Measurements from ENCODE around the gene MECP2.

Gene MECP2

GRCh38 chrX:154136627-154137161, 39.2 kb upstream of the MECP2 start:
- DNase-seq (ENCODE audit: low spot score): no peak
- TF ChIP-seq CTCF (IDR thresholded peaks at IDR 0.05): peak; percentile 58
- H3K4me3 ChIP-seq: peak overlapping the region; percentile 59
- H3K27ac ChIP-seq: no peak overlapping the region

- no peak overlapping the region for H3K27ac ChIP-seq
- H3K4me3 ChIP-seq: no peak overlapping the region
- no peak for TF ChIP-seq CTCF (IDR thresholded peaks at IDR 0.05)
- no peak for DNase-seq (ENCODE audit: low spot score)
Measured at GRCh38 chrX:154135458-154136229, 38.1 kb upstream of the MECP2 start.

- no peak for TF ChIP-seq CTCF (IDR thresholded peaks at IDR 0.05)
- no peak for DNase-seq (ENCODE audit: low spot score)
- no peak overlapping the region for H3K4me3 ChIP-seq
- H3K27ac ChIP-seq: no peak overlapping the region
Measured at GRCh38 chrX:154132366-154132765, 34.8 kb upstream of the MECP2 start.

- no peak for TF ChIP-seq CTCF (IDR thresholded peaks at IDR 0.05)
- DNase-seq (ENCODE audit: low spot score): no peak
- H3K27ac ChIP-seq: no peak overlapping the region
- H3K4me3 ChIP-seq: no peak overlapping the region
Measured at GRCh38 chrX:154131955-154132354, 34.4 kb upstream of the MECP2 start.

GRCh38 chrX:154126101-154126500, 28.6 kb upstream of the MECP2 start:
- TF ChIP-seq CTCF (IDR thresholded peaks at IDR 0.05): no peak
- DNase-seq (ENCODE audit: low spot score): no peak
- Histone ChIP-seq H3K4me3 (no peak overlapping the region), H3K27ac (no peak overlapping the region)

GRCh38 chrX:154125391-154126040, 28.0 kb upstream of the MECP2 start:
- DNase-seq (ENCODE audit: low spot score): no peak
- Histone ChIP-seq H3K27ac (no peak overlapping the region), H3K4me3 (no peak overlapping the region)
- TF ChIP-seq CTCF (IDR thresholded peaks at IDR 0.05): no peak
